HepG2 (cell line): Measurements from ENCODE around the gene EPC1.

Experiments
- CEBPB ChIP-seq: IDR thresholded peaks from 2 replicates; pipeline ENCODE4 v1.6.1; 2011; ENCODE audit warnings: low read depth, low read length, improper control_type of control experiment, borderline replicate concordance
- E2F5 ChIP-seq: sonication (generic); formaldehyde crosslinking; conservative IDR thresholded peaks from 2 replicates; pipeline ENCODE4 v1.4.0; 2020; ENCODE audit warnings: missing genetic modification reagents
- ERF ChIP-seq: IDR thresholded peaks from 2 replicates; pipeline ENCODE4 v1.6.1; 2018; ENCODE audit warnings: missing biosample characterization, missing genetic modification reagents
- ETV5 ChIP-seq: IDR thresholded peaks from 2 replicates; pipeline ENCODE4 v1.6.1; 2018; ENCODE audit warnings: missing biosample characterization, missing genetic modification reagents, inconsistent platforms, borderline replicate concordance
- FOXM1 ChIP-seq: sonication (generic); formaldehyde crosslinking; IDR thresholded peaks from 2 replicates; pipeline ENCODE4 v1.5.0; 2020; ENCODE audit warnings: missing genetic modification reagents
- HMG20B ChIP-seq: conservative IDR thresholded peaks from 2 replicates; pipeline ENCODE4 v1.6.1; 2016; ENCODE audit warnings: missing genetic modification reagents, missing compliant biosample characterization
- MEF2D ChIP-seq: sonication (generic); formaldehyde crosslinking; IDR thresholded peaks from 2 replicates; pipeline ENCODE4 v1.5.1; 2020; ENCODE audit warnings: mild to moderate bottlenecking, missing genetic modification reagents
- MYNN ChIP-seq: sonication (generic); formaldehyde crosslinking; IDR thresholded peaks from 2 replicates; pipeline ENCODE4 v1.4.0; 2020; ENCODE audit warnings: mild to moderate bottlenecking, low read depth, missing genetic modification reagents
- NFKBIZ ChIP-seq: IDR thresholded peaks from 2 replicates; pipeline ENCODE4 v1.6.1; 2018; ENCODE audit warnings: missing genetic modification reagents, missing compliant biosample characterization
- PATZ1 ChIP-seq: sonication (generic); formaldehyde crosslinking; IDR thresholded peaks from 2 replicates; pipeline ENCODE4 v1.4.0; 2020; ENCODE audit warnings: missing genetic modification reagents
- PCBP2 ChIP-seq: fragments of 200-400 bp; formaldehyde crosslinking; optimal IDR thresholded peaks from 2 replicates; pipeline ENCODE3; 2018; ENCODE audit warnings: low read length, low read depth; ENCODE audit not compliant: poor library complexity, severe bottlenecking
- TBL1XR1 ChIP-seq: fragments of 150-350 bp; IDR thresholded peaks from 2 replicates; pipeline ENCODE4 v1.6.1; 2014; ENCODE audit warnings: borderline replicate concordance, low read length; ENCODE audit not compliant: partially characterized antibody
- ZBTB21 ChIP-seq: sonication (generic); formaldehyde crosslinking; IDR thresholded peaks from 2 replicates; pipeline ENCODE4 v1.4.0; 2020; ENCODE audit warnings: missing genetic modification reagents
- TF ChIP-seq, protein P1 (sequence below): sonication (generic); formaldehyde crosslinking; IDR thresholded peaks from 2 replicates; pipeline ENCODE4 v1.5.0; 2020; ENCODE audit warnings: mild to moderate bottlenecking, missing genetic modification reagents

- no peak for TF ChIP-seq MYNN (CRISPR knock-in tag)
- no peak for TF ChIP-seq FOXM1 (CRISPR knock-in tag)
- no peak for TF ChIP-seq ETV5
- no peak for TF ChIP-seq PATZ1 (CRISPR knock-in tag)
- TF ChIP-seq, protein P1, sequence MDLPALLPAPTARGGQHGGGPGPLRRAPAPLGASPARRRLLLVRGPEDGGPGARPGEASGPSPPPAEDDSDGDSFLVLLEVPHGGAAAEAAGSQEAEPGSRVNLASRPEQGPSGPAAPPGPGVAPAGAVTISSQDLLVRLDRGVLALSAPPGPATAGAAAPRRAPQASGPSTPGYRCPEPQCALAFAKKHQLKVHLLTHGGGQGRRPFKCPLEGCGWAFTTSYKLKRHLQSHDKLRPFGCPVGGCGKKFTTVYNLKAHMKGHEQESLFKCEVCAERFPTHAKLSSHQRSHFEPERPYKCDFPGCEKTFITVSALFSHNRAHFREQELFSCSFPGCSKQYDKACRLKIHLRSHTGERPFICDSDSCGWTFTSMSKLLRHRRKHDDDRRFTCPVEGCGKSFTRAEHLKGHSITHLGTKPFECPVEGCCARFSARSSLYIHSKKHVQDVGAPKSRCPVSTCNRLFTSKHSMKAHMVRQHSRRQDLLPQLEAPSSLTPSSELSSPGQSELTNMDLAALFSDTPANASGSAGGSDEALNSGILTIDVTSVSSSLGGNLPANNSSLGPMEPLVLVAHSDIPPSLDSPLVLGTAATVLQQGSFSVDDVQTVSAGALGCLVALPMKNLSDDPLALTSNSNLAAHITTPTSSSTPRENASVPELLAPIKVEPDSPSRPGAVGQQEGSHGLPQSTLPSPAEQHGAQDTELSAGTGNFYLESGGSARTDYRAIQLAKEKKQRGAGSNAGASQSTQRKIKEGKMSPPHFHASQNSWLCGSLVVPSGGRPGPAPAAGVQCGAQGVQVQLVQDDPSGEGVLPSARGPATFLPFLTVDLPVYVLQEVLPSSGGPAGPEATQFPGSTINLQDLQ (CRISPR knock-in tag), result no peak
- TF ChIP-seq PCBP2, result no peak
- TF ChIP-seq E2F5, result no peak
- TF ChIP-seq CEBPB, result no peak
- TF ChIP-seq ERF (CRISPR knock-in tag), result no peak
- no peak for TF ChIP-seq HMG20B (CRISPR knock-in tag)
- no peak for TF ChIP-seq NFKBIZ
- no peak for TF ChIP-seq TBL1XR1
- no peak for TF ChIP-seq MEF2D (CRISPR knock-in tag)
- TF ChIP-seq ZBTB21 (CRISPR knock-in tag), result no peak
Observed at GRCh38 chr10:32376771-32377170, 29.8 kb upstream of the EPC1 start.
